Astrocyte (in vitro differentiated cells and primary cell): ENCODE results near the gene ANKRD44. TPM values are rescaled to one million over a fixed set of nuclear protein-coding genes. Genes with fewer than 3 reads are reported as not detected.

ENCODE experiments used
- DNase-seq: peaks from one replicate; pipeline ENCODE4 v3.0.0-alpha.2; 2010; ENCODE audit warnings: low read depth
- FAIRE-seq: peaks from 2 replicates; lab custom pipeline; 2011; peaks lifted over from hg19 to GRCh38; lab: Jason Lieb, UNC
- H2AFZ ChIP-seq: 2 replicates; pipeline ENCODE4 v1.6.0; 2012; ENCODE audit warnings: low read depth, low read length, inconsistent platforms
- H3K27ac ChIP-seq: 2 replicates; pipeline ENCODE4 v1.5.1; 2011; ENCODE audit warnings: low read depth, low read length, inconsistent platforms
- H3K27me3 ChIP-seq: 2 replicates; pipeline ENCODE4 v1.6.0; 2011; ENCODE audit warnings: low read length, inconsistent platforms; ENCODE audit not compliant: insufficient read depth
- H3K36me3 ChIP-seq: 2 replicates; pipeline ENCODE4 v1.5.1; 2011; ENCODE audit warnings: low read length, inconsistent platforms; ENCODE audit not compliant: insufficient read depth
- H3K4me1 ChIP-seq: 2 replicates; pipeline ENCODE4 v1.5.1; 2011; ENCODE audit warnings: low read length, inconsistent platforms; ENCODE audit not compliant: insufficient read depth
- H3K4me2 ChIP-seq: 2 replicates; pipeline ENCODE4 v1.6.0; 2012; ENCODE audit warnings: low read length, inconsistent platforms
- H3K4me3 ChIP-seq: 2 replicates; pipeline ENCODE4 v1.5.1; 2011; ENCODE audit warnings: low read depth, mild to moderate bottlenecking, low read length, inconsistent platforms; ENCODE audit not compliant: insufficient read depth
- H3K79me2 ChIP-seq: 2 replicates; pipeline ENCODE4 v1.6.0; 2012; ENCODE audit warnings: mild to moderate bottlenecking, low read length, inconsistent platforms; ENCODE audit not compliant: insufficient read depth
- H3K9ac ChIP-seq: 2 replicates; pipeline ENCODE4 v1.6.0; 2012; ENCODE audit warnings: mild to moderate bottlenecking, low read length, inconsistent platforms
- H3K9me3 ChIP-seq: 2 replicates; pipeline ENCODE4 v1.5.1; 2012; ENCODE audit warnings: low read depth, mild to moderate bottlenecking, low read length, inconsistent platforms; ENCODE audit not compliant: insufficient read depth
- H4K20me1 ChIP-seq: 2 replicates; pipeline ENCODE4 v1.6.0; 2012; ENCODE audit warnings: low read length, inconsistent platforms; ENCODE audit not compliant: insufficient read depth
- H3K27ac Mint-ChIP-seq: one replicate; pipeline ENCODE4 v1.8.0; 2021; ENCODE audit warnings: mild to moderate bottlenecking, mixed read lengths; ENCODE audit not compliant: unreplicated experiment
- H3K27me3 Mint-ChIP-seq: one replicate; pipeline ENCODE4 v1.8.0; 2021; ENCODE audit warnings: low read depth, mixed read lengths; ENCODE audit not compliant: unreplicated experiment
- H3K36me3 Mint-ChIP-seq: one replicate; pipeline ENCODE4 v1.8.0; 2021; ENCODE audit warnings: low read depth, mixed read lengths; ENCODE audit not compliant: unreplicated experiment
- H3K4me1 Mint-ChIP-seq: one replicate; pipeline ENCODE4 v1.8.0; 2021; ENCODE audit warnings: low read depth, mixed read lengths; ENCODE audit not compliant: unreplicated experiment
- H3K4me3 Mint-ChIP-seq: one replicate; pipeline ENCODE4 v1.8.0; 2021; ENCODE audit warnings: mild to moderate bottlenecking, moderate library complexity, mixed read lengths; ENCODE audit not compliant: unreplicated experiment
- H3K9me3 Mint-ChIP-seq: one replicate; pipeline ENCODE4 v1.8.0; 2021; ENCODE audit warnings: mild to moderate bottlenecking, mixed read lengths; ENCODE audit not compliant: unreplicated experiment
- CTCF ChIP-seq: IDR thresholded peaks from 2 replicates; pipeline ENCODE4 v1.5.1; 2011; ENCODE audit warnings: low read depth, mild to moderate bottlenecking, inconsistent platforms, low read length, moderate library complexity; ENCODE audit not compliant: insufficient read depth
- EZH2 ChIP-seq: IDR thresholded peaks from 2 replicates; pipeline ENCODE4 v1.6.1; 2012; ENCODE audit warnings: mild to moderate bottlenecking, low read length, inconsistent platforms; ENCODE audit not compliant: insufficient read depth
- total RNA-seq: library from RNA; stranded (reverse); gene quantifications from 2 replicates; pipeline ENCODE4 v1.2.1, GENCODE V29; 2021

The ANKRD44 gene
- total RNA-seq, 1 donor from 2014 or later: 7.2 TPM

- no peak overlapping the region for H3K4me2 ChIP-seq
- H3K9me3 Mint-ChIP-seq: peaks cover 1% of the 10 kb centered on the region
- no peak overlapping the region for H3K27ac ChIP-seq
- H3K4me1 Mint-ChIP-seq: peaks cover 5% of the 10 kb centered on the region
- H3K9ac ChIP-seq: no peak overlapping the region
- H3K4me3 Mint-ChIP-seq: no peak overlapping the region
- H3K27me3 ChIP-seq: no peaks in the 10 kb centered on the region
- H2AFZ ChIP-seq: no peak overlapping the region
- H3K36me3 Mint-ChIP-seq: peaks cover 2% of the 10 kb centered on the region
- no peaks in the 10 kb centered on the region for H3K79me2 ChIP-seq
- no peak overlapping the region for H3K4me3 ChIP-seq
- H3K4me1 ChIP-seq: peaks cover 11% of the 10 kb centered on the region
- H3K27me3 Mint-ChIP-seq: no peaks in the 10 kb centered on the region
- DNase-seq: no peak
- no peak for FAIRE-seq
- no peaks in the 10 kb centered on the region for H3K9me3 ChIP-seq
- H3K27ac Mint-ChIP-seq: no peak overlapping the region
- H4K20me1 ChIP-seq: no peaks in the 10 kb centered on the region
- TF ChIP-seq EZH2 (no peak), CTCF (no peak)
- H3K36me3 ChIP-seq: no peaks in the 10 kb centered on the region
Measured at GRCh38 chr2:197165020-197165419, 145.6 kb downstream of the ANKRD44 start.

DNA sequence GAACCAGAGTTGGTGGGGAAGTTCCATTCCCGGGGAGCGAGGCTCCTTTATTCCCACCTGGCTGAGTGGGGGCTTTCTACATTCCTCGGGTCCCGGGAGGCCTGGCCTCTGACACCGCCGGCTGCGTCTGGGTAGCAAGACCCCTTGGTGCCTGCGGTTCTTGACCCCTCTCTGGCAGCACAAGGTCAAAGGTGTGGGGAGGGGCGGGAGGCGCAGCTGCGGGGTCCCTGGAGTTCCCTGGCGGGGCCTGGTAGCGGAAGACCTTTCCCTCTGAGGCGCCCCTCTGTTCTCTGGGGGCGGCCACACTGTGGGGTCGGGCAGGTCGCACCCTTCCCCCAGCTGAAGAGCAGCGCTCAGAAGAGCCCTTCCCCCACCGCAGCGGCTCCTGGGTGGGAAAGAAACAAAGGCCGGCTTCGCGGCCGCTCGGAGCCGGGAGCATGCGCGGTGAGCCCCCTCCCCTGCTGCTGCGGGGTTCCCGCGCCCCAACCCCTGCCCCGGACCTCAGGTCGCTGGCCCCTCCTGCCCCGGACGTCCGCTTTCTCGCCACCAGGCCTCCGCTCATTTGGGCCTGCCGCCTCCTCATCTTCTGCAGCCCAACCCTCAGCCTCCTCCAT, 146.3 kb downstream of the ANKRD44 start:
- H3K4me3 ChIP-seq: no peak overlapping the region
- no peaks in the 10 kb centered on the region for H3K36me3 ChIP-seq
- H3K27ac ChIP-seq: no peak overlapping the region
- Mint-ChIP-seq H3K9me3 (peaks cover 1% of the 10 kb centered on the region), H3K4me3 (no peak overlapping the region), H3K27ac (no peak overlapping the region), H3K36me3 (peaks cover 2% of the 10 kb centered on the region), H3K27me3 (no peaks in the 10 kb centered on the region), H3K4me1 (peaks cover 9% of the 10 kb centered on the region)
- no peaks in the 10 kb centered on the region for H3K9me3 ChIP-seq
- no peak for DNase-seq
- H3K27me3 ChIP-seq: no peaks in the 10 kb centered on the region
- H3K4me1 ChIP-seq: peaks cover 19% of the 10 kb centered on the region
- no peak for FAIRE-seq
- H2AFZ ChIP-seq: peak overlapping the region; percentile 43
- peak overlapping the region; percentile 13 for H3K9ac ChIP-seq
- no peaks in the 10 kb centered on the region for H3K79me2 ChIP-seq
- peak overlapping the region; percentile 54 for H3K4me2 ChIP-seq
- TF ChIP-seq CTCF (no peak), EZH2 (no peak)
- H4K20me1 ChIP-seq: no peaks in the 10 kb centered on the region

- Histone ChIP-seq H3K36me3 (no peaks in the 10 kb centered on the region), H2AFZ (peak overlapping the region; percentile 43), H3K4me3 (no peak overlapping the region), H3K4me2 (peak overlapping the region; percentile 54), H3K27me3 (no peaks in the 10 kb centered on the region), H3K4me1 (peaks cover 23% of the 10 kb centered on the region), H4K20me1 (no peaks in the 10 kb centered on the region), H3K27ac (no peak overlapping the region), H3K79me2 (no peaks in the 10 kb centered on the region), H3K9me3 (no peaks in the 10 kb centered on the region), H3K9ac (no peak overlapping the region)
- DNase-seq (no peak), FAIRE-seq (no peak)
- Mint-ChIP-seq H3K27ac (no peak overlapping the region), H3K4me1 (peaks cover 12% of the 10 kb centered on the region), H3K4me3 (no peak overlapping the region), H3K9me3 (peaks cover 1% of the 10 kb centered on the region), H3K27me3 (no peaks in the 10 kb centered on the region), H3K36me3 (peaks cover 2% of the 10 kb centered on the region)
- TF ChIP-seq CTCF: no peak
Measured at GRCh38 chr2:197163712-197164140, 146.9 kb downstream of the ANKRD44 start.
